NCI-H1694 treated with DMSO at 0.1 percent for 48 hours (cell line): Measurements from ENCODE around the gene TEDC1.

ENCODE experiments used
- DNase-seq: peaks from one replicate; lab custom pipeline; 2025; lab: John Stamatoyannopoulos, UW

The TEDC1 gene

GRCh38 chr14:105525861-105526775 lies 35.1 kb downstream of the TEDC1 start, which contains the start of gene TMEM121:
Gene TMEM121 (plus strand): TSS chr14:105526583. CDS start chr14:105528835, 2,252 bp downstream.
- no peak for DNase-seq

GRCh38 chr14:105526776-105527380 lies 35.8 kb downstream of the TEDC1 start:
- DNase-seq, result no peak

GRCh38 chr14:105527381-105527825 lies 36.4 kb downstream of the TEDC1 start:
- DNase-seq, result no peak

GRCh38 chr14:105527826-105528585 lies 37.0 kb downstream of the TEDC1 start:
- DNase-seq, result peak; percentile 86

- no peak for DNase-seq
These were observed 37.7 kb downstream of the TEDC1 start for GRCh38 chr14:105528586-105529318.

- DNase-seq, result no peak
These were observed 38.2 kb downstream of the TEDC1 start for GRCh38 chr14:105529319-105529568.

GRCh38 chr14:105529569-105530284 lies 38.7 kb downstream of the TEDC1 start:
- no peak for DNase-seq

GRCh38 chr14:105530285-105531087 lies 39.4 kb downstream of the TEDC1 start:
- no peak for DNase-seq

- DNase-seq, result no peak
These were observed 40.2 kb downstream of the TEDC1 start for GRCh38 chr14:105531088-105531893.

- DNase-seq, result no peak
These were observed 41.0 kb downstream of the TEDC1 start for GRCh38 chr14:105531894-105532623.

- no peak for DNase-seq
These were observed 41.7 kb downstream of the TEDC1 start for GRCh38 chr14:105532735-105533141.

- no peak for DNase-seq
These were observed 42.3 kb downstream of the TEDC1 start for GRCh38 chr14:105533391-105533790.

GRCh38 chr14:105533811-105534498 lies 42.9 kb downstream of the TEDC1 start:
- DNase-seq, result no peak

- DNase-seq, result no peak
These were observed 43.5 kb downstream of the TEDC1 start for GRCh38 chr14:105534586-105534985.

GRCh38 chr14:105536051-105536450 lies 45.0 kb downstream of the TEDC1 start:
- no peak for DNase-seq

- no peak for DNase-seq
These were observed 45.9 kb downstream of the TEDC1 start for GRCh38 chr14:105536691-105537579.
